Fibroblast of peridontal ligament (primary cell): Measurements from ENCODE around the gene IFNL3.

Experiments
- DNase-seq: peaks from one replicate; pipeline ENCODE4 v3.0.0-alpha.2; 2010; ENCODE audit errors: extremely low read depth

Gene IFNL3

GRCh38 chr19:39193803-39194202, 51.0 kb downstream of the IFNL3 start:
- DNase-seq: no peak
